Limb (tissue), 2 donors: ENCODE results near the gene ARID3C.
"Not testable (repeated sequence)": the region's sequence is repeated elsewhere in the genome, so short reads cannot be mapped to it uniquely, and the experiment has no call there.

ENCODE experiments used
- DNase-seq, 2 donors: peaks; one replicate each; pipeline ENCODE4 v3.0.0-alpha.2; 2016; ENCODE audit errors: extremely low spot score in 2 of 2

The ARID3C gene

GRCh38 chr9:34652602-34653000 lies 23.7 kb upstream of the ARID3C start:
- DNase-seq = no peak

GRCh38 chr9:34651876-34652601 lies 23.2 kb upstream of the ARID3C start, which contains the start of gene IL11RA:
Gene IL11RA, plus strand, starts transcription at chr9:34652185. Its CDS starts 3,033 bp downstream, at chr9:34655218.
- peak; percentile 82 for DNase-seq

GRCh38 chr9:34651321-34651720 lies 22.5 kb upstream of the ARID3C start:
- DNase-seq = no peak

DNA sequence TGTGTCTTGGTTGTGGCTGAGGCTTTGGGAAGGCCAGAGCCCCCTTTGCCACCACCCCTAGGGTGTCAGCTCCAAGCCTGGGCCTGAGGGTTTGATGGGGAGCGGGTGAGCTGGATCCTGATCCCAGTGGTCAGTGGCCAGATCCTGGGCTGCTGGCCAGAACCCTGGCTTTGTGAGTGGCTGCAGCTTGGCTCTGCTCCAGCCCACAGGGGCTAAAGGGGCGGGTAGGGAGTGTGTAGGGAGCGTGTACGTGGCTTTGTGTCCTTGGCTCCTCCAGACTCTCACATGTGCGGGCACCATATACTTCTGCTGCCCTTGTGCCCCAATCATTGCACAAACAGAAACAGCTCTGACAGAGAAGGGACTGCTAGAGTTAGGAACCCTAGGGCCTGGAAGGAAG lies 21.9 kb upstream of the ARID3C start:
- no peak for DNase-seq

DNA sequence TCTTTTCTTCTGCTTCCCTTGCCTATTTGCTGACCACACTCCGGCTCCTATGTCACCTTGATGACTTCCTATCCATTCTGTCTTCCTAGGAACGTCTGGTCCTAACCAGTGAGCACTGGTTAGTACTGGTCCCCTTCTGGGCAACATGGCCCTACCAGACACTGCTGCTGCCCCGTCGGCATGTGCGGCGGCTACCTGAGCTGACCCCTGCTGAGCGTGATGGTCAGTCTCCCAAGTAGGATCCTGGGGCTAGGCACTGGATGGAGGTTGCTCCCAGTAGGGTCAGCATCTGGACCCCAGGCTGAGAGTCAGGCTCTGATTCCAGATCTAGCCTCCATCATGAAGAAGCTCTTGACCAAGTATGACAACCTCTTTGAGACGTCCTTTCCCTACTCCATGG lies 19.8 kb upstream of the ARID3C start:
- no peak for DNase-seq

GRCh38 chr9:34647651-34648050 lies 18.8 kb upstream of the ARID3C start:
- DNase-seq = no peak

DNA sequence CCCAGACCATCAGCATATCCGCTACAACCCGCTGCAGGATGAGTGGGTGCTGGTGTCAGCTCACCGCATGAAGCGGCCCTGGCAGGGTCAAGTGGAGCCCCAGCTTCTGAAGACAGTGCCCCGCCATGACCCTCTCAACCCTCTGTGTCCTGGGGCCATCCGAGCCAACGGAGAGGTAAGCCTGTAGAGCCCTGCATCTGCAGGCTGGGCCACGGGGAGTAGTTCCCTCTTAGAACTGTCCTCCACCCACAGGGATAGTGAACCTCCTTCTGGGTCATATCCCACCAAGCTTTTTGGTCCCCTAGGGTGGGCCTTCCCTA lies 18.2 kb upstream of the ARID3C start:
- DNase-seq = no peak

DNA sequence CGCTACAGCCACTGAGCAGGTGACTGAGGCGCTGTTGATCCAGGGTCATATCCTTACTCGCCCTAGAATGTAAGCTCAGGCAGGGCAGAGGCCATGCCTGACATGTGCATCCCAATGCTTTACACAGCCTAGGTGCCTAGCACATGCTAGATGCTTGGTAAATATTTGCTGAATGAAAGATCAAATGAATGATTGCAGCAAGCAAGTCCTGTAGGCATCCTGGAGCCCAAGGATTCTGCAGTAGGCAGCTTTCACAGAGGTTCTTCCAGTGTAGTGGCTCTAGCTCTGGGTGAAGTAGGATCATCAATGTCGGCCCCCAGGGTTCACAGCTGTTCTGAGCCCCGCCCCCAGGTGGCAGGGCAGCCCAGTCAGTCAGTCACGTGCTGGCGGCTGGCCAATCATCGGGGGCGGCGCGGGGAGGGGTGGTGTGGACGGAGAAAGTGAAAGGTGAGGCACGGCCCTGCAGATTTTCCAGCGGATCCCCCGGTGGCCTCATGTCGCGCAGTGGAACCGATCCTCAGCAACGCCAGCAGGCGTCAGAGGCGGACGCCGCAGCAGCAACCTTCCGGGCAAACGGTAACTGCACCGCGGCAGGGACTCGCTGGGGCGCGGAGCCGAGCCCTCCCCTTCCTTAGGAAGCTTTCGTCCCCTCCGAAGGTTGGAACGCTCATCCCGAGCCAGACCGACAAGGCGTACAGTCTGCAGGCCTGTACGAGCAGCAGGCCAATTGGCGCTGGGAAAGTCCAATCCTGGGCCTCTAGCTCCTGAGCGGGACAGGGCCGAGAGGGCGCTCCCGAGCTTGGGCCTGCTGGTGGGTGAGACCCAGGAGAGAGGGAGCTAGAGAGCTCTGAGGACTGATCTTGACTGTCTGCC lies 17.6 kb upstream of the ARID3C start, which contains the start of gene GALT:
TSS of gene GALT (plus strand) at position 465 of the 873 bp plus-strand sequence. CDS start at position 495, 30 bp downstream.
- peak; percentile 88 to 97 for DNase-seq

GRCh38 chr9:34644766-34645314 lies 16.0 kb upstream of the ARID3C start:
- DNase-seq = no peak

GRCh38 chr9:34642679-34643078 lies 13.8 kb upstream of the ARID3C start:
- no peak for DNase-seq

DNA sequence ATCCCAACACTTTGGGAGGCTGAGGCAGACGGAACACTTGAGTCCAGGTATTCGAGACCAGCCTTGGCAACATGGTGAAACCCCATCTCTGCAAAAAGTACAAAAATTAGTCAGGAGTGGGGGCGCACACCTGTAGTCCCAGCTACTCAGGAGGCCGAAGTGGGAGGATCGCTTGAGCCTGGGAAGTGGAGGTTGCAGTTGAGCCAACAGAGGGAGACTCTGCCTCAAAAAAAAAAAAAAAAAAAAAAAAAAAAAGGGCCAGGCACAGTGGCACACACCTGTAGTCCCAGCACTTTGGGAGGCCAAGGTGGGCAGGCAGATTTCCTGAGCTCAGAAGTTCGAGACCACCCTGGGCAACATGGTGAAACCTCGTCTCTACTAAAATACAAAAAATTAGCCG lies 10.5 kb upstream of the ARID3C start:
- DNase-seq = not testable (repeated sequence)

DNA sequence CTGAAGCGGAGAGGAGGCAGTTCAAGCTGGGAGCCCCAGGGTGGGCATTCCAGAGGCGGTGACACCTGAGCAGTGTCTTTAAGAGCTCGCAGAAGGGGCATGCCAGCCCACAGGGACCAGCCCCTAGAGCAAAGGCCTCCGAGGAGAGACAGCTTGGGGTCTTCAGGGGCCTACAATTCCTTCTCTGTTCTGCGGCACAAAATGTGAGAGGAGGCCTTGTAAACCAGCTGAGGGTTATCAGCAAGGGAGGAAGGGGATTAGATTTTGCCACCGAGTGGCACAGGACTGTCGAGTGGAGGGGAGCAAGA lies 9.2 kb upstream of the ARID3C start:
- no peak for DNase-seq

DNA sequence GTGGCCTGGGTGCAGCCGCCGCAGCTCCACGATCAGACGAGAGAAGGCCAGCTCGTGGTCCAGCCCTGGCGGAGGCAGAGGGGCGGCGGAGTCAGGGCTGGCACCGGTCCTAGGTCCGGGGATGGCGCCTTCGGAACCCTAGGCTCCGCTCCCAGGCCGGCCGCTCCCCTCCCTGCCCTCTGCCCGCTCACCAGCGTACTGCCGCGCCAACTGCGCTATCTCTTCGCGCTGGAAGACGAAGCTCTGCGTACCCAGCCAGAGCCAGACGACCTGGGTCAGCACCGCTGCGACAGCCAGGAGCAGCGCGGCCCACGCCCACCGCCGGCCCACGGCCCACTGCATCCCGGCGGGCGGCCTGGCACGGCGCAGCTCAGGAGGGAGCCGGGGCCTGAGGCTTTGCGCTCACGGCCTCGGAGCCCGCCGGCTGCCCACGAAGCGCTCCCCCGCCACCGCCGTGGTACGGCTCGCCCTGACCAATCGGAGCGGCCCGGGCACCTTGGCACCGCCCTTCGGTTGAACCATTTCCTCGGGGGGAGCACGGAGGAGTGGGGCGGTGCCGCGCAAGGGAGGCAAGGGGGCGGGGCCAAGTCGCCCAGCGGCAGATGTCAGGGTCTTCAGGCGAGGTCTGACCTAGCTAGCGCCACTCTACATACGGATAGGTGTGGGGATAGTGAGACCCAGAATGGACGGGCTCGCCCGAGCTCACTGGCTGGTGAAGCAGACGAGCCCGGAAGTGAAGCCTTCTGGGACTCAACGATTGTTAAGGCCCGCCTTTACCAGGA lies 8.7 kb upstream of the ARID3C start, which contains the start of gene SIGMAR1:
TSS of gene SIGMAR1 (minus strand) at position 432 of the 782 bp plus-strand sequence. CDS start at position 342, 90 bp downstream.
- DNase-seq = peak; percentile 89 to 96

GRCh38 chr9:34636791-34637355 lies 8.0 kb upstream of the ARID3C start:
- DNase-seq = no peak

DNA sequence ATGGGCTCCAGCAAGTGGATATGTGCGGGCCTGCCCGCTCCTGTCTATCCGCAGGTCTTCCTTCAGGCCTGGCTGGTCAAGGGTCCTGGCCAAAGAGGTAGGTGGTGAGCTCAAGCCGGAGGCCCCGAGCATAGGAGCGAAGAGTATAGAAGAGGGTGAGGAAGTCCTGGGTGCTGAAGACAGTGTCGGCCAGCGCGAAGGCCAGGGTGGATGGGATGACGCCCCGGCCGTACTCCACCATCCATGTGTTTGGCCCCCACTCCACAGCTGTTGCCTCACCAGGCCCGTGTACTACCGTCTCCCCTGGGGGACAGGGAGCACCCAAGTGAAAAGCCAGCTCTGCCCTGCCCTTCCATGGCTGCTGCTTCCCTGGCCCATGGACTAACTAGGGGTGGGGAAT lies 6.7 kb upstream of the ARID3C start:
- DNase-seq = no peak

DNA sequence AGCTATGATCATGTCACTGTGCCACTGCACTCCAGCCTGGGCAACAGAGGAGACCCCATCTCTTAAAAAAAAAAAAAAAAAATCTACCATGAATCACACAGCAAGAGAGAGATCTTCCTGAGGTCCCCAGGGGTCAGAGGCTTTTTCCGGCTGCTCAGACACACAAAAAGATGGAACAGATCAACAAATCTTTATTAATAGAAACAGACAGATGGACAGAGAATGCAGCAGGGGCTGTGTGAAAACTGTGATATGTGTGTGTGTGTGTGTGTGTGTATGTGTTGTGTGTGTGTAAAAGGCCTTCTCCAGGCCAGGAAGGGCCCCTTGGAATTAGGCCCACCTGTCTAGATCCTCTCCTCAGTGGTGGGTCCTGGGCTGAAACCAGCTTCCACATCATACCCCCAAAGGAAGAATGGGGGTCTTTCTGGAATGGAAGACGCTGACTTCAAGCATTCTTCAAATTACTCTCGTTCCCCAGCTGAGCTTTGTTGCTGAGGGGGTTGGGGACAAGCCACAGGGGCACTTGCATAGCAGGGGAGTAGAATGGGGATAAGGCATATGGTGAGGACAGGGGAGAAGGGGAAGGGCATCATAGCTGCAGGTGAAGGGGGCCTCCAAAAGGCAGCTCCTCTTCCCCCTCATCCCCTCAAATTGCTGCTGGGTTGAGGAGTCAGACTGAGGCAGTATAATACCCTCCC lies 5.8 kb upstream of the ARID3C start:
- no peak for DNase-seq

DNA sequence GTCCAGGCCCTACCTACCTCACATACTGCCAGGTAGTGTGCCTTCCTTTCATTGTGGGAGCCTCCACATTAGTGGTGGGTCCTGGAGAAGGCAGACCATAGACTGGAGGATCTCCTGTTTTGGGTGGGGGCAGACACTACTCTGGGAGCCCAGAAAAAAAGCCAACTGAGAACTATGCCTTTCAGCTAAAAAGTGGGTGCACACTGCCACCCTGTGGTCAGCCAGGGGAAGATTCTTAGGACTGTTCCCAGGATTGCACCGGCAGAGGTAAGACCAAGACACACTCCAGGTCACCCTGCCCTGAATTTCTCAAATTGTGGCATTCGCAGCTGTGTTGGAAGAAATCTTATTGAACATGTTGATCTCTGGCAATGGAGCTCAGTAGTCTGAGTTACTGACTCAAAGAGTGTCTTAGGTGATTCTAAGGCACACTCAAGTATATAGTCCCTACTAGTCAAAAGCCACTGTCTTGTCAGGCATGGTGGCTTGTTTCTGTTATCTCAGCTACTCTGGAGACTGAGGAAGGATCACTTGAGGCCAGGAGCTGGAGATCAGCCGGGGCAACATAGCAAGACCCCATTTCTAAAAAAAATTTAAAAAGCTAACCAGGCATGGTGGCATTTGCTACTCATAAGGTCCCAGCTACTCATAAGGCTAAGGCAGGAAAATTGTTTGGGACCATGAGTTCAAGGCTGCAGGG lies 5.1 kb upstream of the ARID3C start:
- DNase-seq = peak; percentile 83 to 85

GRCh38 chr9:34633166-34633565 lies 4.3 kb upstream of the ARID3C start:
- no peak for DNase-seq

DNA sequence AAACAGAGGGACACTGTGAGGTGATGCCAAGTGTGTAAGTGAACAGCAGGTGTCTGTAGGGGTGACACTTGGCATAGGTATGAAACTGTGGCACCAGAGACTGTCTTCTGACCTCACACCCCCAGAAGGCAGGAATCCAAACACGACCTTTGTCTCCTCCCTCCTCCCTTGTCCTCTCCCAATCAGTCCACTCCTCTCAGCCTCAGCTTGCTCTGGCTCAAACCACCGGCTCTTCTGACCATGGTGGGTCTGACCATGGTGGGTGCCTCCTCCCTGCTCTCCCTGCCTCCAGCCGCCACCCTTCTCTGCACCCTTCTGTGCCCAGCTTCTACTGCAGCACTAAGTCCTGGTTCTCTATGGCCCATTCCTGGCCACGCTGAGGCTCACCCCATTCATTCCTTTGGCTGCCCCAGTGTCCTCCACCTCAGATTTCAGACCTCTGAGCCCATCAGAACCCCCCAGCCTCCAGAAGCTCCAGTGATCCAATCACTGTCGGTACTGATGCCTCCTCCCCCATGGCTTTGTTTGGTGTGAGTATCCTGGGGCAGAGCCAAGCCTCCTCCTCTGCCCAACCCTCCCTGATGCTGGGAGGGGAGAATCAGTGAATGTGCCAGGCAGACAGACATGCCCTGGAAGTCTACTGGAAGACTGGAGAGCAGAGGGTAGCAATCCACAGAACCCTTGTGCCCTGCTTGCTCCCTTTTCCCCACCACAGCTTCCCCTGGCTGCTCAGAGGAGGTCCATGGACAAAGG lies 1.7 kb upstream of the ARID3C start:
- no peak for DNase-seq

DNA sequence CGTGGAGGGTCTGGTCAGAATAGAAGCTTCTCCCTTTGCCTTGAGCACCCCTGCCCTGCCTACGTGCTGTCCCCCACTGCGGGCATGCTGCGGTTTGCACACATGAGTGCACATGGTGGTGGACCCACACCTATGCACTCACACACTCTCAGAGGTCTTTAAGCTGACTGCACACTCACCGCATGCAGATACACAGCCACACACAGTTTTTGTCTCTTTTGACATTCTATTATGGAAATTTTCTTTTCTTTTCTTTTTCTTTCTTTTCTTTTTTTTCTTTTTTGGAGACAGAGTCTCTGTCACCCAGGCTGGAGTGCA lies 584 bp upstream of the ARID3C start:
- DNase-seq = no peak
